HG02973 (cell line): ENCODE data around the gene ZNF316.

Experiments used
- ATAC-seq: cut with Tn5 transposase; IDR thresholded peaks from one replicate; pipeline ENCODE4 v1.9.1; 2021; ENCODE audit warnings: moderate library complexity; ENCODE audit not compliant: unreplicated experiment

The ZNF316 gene

DNA sequence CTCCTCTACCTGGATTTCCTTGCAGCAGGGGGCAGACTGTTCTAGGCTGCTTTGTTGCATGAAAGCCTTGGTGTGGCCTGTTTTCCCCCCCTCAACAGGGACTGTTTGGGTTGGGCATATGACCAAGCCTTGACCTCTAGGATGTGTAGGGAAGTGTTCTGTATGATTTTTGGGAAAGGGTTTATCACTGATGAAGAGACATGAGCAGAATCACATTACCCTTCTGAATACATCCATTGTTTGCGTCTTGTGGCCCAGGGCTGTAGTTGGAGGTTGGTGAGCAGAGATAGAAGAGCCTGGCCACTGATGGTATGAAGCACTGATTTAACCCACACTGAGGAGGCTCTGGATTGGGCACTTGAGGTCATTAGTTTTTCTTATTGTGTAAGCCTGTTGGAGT lies 43.0 kb downstream of the ZNF316 start:
- no peak for ATAC-seq

DNA sequence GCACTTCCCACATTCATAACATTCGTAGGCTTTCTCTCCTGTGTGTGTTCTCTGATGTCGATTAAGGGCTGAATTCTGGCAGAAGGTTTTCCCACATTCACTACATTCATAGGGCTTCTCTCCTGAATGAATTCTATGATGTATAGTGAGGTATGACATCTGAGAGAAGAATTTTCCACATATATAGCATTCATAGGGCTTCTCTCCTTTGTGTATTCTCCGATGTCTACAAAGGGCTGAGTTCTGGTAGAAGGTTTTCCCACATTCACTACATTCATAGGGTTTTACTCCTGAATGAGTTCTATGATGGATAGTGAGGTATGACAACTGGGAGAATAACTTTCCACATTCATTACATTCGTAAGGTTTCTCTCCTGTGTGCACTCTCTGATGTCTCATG lies 54.0 kb downstream of the ZNF316 start:
- ATAC-seq = no peak

DNA sequence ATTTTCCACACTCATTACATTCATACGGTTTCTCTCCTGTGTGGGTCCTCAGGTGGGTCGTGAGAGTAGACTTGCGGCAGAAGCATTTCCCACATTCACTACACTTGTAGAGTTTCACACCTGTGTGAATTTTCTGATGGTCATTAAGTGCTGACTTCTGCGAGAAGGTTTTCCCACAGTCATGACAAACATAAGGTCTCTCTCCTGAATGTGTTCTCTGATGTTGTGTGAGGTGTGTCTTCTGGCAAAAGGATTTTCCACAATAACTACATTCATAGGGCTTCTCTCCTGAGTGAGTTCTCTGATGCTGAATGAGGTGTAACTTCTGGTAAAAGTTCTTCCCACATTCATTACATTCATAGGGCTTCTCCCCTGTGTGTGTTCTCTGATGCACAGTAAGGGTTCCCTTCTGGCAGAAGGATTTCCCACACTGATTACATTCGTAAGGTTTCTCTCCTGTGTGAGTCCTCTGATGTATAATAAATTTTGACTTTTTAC lies 54.5 kb downstream of the ZNF316 start:
- no peak for ATAC-seq

DNA sequence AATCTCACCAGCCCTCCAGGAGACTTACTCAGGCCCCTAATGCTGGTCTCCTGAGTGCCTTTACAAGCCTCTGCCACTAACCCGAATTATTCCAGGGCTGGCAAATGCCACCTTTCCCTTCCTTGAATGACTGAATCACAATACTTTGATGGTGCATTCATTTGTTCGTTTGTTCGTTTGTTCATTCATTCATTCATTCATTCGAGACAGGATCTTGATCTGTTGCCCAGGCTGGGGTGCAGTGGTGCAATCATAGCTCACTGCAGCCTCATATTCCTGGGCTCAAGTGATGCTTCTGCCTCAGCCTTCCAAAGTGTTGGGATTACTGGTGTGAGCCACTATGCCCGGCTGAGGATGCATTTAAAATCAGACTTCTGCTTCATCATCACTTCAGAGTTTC lies 63.7 kb downstream of the ZNF316 start:
- ATAC-seq = no peak

DNA sequence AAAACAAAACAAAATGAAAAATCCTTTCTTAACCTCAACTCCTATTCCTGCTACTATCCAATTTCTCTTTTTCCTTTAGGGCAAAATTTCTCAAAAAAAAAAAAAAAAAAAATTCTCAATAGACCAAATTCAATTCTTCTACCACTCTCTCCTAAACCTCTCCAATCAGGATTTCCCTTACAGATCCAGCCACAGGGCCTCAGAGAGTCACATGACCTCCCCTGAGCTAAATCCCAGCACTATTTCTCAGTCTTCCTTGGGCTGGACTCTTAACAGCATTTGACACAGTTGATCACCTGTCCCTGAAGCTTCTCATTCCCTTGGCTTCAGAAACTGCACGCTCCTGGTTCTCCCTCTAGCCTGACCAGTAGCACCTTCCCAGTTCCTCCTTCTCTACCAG lies 64.7 kb downstream of the ZNF316 start:
- no peak for ATAC-seq
